HG03175 (cell line): Measurements from ENCODE around the gene FBXO9.
A peak's percentile ranks its signal among the peaks of the same experiment; 100 is the strongest.

Experiments used
- ATAC-seq: cut with Tn5 transposase; IDR thresholded peaks from one replicate; pipeline ENCODE4 v1.9.1; 2021; ENCODE audit warnings: mild to moderate bottlenecking, moderate library complexity; ENCODE audit not compliant: unreplicated experiment

Gene FBXO9

DNA sequence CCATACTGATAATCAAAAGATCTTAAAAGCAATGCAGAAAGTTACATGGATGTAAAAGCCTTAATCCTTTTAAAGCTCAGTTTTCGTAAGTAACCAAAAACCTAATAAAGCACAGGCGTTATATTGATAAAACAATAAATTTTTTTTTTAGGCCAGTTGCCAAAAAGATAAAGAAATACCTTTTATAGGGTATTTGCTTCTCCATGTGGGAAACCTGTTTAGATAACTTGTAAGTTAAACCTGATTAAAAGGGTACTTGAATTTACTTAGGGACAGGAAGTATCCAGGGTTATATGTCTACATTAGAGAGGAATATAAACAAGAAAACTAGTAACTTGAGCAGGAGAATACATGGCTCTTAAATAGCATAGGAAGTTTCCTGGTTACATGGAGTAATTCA is 21.1 kb downstream of the FBXO9 start:
- no peak for ATAC-seq

DNA sequence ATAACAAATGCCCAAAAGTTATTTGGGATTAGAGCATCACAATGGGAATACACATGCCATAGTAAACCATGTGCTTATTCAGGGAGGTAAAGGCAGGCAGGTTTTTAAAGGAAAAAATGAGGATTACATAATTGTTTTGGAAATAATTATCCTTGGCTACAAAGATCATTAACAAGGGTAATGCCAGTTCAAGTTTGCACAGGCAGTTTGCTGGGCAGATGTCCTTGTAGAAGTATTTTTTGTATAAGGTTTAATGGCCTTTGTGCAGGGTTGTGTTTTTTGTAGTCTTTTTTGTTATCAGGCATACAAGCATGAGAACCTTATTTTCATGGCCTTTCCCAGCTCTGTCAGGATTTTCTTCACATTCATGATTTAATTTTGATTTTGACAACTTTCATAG is 24.7 kb downstream of the FBXO9 start:
- no peak for ATAC-seq

DNA sequence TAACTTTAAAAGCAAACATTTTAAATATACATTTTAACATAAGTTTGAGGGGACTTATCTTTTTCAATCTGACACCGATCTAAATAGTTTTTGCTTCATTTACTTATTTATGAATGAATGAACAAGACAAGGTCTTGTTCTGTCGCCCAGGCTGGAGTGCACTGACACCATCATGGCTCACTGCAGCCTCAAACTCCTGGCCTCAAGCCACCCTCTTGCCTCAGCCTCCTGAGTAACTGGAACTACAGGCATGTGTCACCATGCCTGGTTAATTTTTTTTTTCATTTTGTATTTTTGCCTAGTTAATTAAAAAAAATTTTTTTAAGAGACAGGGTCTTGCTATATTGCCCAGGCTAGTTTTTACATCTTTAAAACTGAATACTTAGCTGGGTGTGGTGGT is 25.4 kb downstream of the FBXO9 start:
- ATAC-seq = no peak

DNA sequence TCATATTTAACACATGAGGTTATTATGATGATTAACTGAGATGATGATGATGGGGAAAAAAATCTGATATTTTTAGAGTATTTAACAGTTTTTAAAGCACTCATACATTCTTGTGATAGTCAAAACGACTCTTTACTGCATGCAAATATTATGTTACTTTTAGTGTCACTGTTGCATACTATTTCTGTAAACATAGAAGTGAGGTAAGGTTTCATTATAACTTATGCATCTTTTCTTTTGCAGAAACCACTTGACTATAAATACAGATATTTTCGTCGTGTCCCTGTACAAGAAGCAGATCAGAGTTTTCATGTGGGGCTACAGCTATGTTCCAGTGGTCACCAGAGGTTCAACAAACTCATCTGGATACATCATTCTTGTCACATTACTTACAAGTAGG is 30.1 kb downstream of the FBXO9 start:
- no peak for ATAC-seq

DNA sequence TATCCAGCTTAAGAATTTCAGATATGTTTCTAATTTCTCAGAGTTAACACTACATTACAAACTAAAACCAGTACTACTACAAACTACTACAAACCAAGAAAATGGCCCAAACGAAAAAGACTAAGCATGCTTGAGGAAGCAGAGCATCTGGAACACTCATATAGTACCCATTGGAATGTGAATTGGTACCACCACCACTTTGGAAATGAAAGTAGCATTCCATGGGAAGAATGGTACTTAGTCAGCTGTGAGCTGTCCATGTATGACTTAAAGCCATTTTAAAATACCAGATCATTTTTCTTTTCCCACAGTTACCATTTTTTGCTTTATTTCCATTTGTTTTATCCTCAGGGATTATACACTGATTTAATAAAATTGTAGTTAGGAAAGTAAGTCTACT is 30.5 kb downstream of the FBXO9 start:
- ATAC-seq = no peak

DNA sequence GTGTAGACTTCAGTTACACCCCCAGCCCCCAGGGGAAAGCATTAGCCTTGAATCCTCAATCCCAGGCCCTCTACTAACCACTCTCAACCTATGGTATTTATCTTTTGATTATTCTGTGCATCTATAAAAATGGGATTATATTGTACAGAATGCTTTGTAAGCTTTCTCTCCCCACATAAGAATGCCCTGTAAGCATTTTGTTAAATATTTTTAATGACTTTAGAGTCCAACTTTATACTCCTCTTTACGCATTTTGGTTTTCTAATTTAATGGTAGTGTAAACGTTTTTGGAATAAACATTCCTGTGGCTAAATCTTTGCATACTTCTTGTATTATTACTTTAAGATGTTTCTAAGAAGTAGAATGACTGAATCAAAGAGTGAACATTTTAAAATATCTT is 35.4 kb downstream of the FBXO9 start:
- no peak for ATAC-seq

DNA sequence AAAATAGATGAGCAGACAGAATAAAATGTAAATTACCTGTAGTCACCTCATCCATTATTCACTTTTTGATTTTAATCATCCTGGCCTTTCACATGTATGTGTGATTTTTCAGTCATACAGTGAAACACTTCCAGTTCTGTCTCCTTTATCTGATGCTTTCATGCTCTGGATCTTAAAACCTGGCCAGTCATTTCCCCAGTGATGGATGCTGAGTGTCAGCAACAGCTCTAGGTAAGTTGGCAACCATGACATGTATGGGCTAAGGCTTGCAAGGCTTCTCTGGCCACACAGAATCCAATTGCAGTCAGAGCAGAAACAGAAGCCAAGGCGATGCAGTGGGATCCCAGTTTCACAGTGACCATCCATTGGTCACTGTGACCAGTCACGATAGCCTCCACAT is 35.8 kb downstream of the FBXO9 start:
- no peak for ATAC-seq

DNA sequence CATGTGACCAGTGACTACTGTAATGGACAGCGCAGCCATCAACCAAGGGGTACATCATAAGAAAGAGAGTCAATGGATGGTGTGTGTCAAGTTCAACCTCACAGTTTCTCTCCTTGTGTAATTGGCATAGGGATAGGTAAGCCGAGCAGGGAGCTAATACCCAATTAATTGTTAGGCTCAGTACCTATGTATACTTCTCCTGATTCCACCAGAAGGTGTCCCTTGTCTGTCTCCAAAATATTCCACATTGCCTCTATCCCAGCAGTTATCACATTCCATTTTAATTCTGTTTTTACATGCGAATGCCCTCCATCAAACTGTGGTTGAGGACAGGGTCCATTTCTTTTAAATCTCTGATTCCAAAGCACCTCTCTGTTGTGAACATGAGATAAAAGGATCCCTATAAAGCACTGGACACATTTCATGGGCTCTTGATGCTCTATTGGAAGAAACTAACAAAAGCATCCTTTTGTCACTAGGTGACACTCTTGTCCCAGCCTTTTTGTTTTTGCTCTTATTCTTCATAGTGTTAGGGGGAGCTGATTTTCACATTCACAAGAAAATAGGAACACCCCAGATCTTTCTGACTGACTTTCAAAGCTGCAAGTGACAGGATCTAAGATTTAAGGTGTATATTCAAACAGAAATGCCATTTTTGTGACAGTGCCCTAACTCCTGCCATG is 38.9 kb downstream of the FBXO9 start:
- no peak for ATAC-seq

DNA sequence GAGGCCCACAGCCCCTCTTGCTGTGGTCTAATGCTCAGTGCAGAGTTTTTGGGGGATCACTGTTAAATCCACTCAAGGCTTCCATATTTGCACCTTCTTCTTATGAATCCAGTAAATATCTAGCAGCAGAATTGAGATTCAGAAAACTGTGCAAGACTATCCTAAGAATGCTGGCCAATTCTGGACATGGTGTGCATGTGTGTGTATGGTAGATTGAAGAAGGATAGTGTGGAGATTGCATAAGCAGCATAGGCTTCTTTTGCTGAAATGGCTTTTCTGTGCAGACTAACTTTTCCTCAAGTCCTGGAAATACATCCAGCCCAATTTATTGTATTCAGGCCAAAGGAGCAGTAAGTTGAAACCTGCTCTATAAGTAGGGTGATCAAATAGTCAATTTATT is 39.7 kb downstream of the FBXO9 start:
- ATAC-seq = no peak

DNA sequence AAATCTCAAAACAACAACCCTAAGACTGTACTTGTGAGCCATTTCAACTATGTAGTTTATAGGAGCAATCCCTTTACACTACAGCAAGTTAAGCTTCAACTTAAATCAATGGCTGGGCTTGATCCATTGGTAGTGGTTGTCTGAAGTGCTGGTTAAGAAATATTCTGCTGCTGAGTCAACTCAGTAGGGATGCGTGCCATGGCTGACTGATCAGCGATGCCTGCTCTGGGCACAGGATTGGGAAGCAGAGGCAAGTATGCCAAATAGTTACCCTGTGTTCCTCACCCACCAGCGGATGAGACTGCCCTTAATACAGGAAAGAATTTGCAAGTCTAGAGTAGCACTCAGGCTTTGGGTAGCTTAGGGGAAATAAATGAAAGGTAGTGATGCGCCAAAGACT is 41.9 kb downstream of the FBXO9 start:
- ATAC-seq = no peak

DNA sequence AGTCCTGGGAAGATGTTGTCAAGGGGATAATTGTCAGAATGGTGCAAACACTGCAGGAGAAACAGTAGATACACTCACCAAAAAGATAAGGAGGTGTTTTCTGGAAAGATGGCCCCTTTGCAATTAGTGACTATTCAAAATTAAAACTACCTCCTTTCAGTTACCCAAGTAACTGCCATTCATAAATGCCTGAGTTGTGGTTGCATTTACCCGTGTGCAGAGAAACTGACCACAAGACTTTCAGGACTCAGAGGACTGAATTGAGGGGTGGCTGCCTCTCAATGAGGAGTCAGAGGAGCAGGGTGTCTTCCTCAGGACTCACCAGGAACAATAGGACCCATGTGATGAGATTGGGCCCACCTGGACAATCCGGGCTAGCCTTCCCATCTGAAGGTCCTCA is 44.4 kb downstream of the FBXO9 start:
- peak; percentile 79 for ATAC-seq

DNA sequence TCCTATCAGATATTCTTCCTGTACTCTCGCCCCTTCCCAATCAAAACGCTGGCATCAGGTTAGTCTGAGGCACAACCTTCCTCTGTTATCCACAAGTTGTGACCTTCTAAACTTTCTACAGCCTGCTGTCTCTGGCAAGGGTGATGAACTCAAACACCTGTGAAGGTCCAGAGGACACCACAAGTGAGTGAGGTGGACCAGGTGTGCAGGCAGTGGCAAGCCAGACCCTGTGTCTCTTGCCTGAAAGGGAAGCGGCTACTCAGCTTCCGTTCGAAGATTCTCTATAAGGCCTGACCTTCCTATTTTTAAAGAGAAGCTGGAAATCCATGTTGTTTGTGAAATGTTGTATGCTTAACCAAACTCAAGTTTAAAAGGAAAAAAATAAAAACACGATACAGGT is 46.7 kb downstream of the FBXO9 start:
- no peak for ATAC-seq

DNA sequence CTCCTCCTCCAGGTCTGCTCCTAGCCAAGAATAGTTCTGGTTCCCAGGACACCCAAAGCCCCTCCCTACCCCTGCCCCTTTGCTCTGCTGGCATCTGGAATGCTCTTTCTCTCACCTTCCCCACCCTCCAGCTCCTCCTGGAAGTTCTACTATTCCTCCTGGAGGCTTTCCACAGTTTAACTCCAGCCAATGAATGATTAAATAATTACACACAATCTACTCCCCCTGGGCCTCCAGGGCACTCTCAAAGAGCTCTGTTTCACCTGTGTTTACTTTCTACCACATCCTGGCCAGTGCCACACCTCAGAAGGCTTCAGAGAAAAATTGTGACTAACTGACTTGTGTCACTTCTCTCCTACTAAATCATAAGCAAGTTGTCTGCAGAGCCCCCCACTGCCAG is 47.2 kb downstream of the FBXO9 start:
- no peak for ATAC-seq

DNA sequence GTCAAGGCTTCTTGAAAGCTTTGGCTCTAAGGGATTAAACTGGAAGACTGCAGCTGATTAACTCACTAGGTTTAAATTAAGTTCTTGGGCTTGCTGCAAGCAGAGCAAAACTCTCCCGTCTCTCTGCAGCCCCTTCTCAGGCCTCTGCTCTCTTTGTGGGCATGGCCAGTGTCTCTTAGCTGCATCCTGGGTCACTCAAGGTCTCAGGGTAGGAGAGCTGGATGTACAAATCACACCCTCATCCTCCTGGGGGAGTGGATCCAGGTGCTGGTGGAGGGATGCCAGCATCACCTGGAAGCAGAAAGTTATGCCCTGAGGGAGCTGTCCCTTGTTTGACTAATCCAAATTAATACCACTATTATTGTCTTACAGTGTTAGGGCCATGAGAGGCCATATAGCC is 47.7 kb downstream of the FBXO9 start:
- ATAC-seq = no peak

DNA sequence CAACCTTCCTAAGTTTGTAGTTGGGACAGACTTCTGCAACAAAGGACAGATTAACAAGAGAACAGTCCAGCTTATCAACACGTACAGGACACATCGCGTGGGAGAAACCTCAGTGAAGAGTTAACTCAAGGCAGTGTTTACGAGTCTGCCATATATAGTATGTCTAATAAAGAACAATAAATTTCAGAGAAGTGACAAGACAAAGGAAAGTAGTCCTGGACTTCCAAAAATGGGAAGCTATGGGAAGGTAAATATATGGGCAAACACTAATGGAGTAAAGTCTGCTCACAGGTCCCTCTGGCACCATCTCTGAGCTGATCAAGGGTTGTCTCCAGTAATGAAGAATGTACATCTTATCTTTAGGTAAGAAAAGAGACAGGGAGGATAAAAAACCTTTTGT is 48.5 kb downstream of the FBXO9 start:
- no peak for ATAC-seq

DNA sequence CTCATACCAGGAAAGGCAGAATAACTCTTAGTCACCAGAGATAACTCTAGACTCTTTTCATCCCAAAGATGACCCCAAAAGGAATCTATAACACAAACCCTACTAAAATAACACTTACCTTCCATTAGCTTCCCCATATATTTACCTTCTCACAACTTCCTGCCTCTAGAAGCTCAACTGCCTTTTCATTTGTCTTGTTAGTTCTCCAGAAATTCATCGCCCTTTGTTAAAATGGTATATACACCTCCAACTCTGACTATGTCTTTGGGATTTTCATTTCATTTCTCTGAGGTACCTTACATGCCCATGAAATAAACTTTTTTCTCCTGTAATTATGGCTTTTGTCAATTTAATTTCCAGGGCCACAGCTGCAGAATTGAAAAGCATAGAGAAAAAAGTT is 49.9 kb downstream of the FBXO9 start:
- ATAC-seq = no peak

DNA sequence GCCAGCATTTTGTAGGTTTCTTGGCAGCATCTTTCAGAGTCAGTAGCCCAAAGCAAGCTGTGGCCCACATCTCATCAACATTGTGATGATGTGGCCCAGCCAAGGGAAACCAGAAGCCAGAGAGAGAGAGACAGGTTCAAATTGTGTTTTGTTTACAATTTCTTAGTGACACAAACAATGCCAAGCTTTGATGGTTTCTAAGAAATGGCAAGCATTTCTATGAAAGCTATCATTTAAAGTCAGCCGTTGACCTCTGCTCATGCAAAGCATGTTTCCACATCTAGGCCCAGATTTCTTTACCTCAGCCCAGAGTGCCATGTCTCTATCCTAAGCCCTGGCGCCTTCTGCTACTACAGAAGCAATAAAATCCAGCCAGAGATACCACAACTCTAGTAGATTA is 50.5 kb downstream of the FBXO9 start:
- ATAC-seq = no peak

DNA sequence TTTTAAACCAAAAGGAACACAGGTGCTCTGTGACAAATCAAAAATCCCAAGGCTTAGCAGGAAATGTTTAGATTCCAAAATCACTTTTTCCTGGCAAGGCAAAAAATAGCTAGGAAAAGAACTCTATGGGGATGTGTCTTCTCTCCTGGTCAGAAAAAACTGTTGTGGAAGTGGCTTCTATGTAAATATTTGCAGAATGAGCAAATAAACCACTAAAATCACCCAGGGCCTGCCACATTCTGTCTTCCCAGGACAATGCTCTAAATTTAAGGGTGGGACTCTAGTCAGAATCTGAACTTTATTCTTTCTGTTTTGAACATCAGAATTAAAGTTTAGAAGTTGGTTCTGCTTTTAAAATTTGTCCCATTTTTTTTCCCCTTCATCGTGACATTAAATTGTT is 54.1 kb downstream of the FBXO9 start:
- ATAC-seq = no peak

DNA sequence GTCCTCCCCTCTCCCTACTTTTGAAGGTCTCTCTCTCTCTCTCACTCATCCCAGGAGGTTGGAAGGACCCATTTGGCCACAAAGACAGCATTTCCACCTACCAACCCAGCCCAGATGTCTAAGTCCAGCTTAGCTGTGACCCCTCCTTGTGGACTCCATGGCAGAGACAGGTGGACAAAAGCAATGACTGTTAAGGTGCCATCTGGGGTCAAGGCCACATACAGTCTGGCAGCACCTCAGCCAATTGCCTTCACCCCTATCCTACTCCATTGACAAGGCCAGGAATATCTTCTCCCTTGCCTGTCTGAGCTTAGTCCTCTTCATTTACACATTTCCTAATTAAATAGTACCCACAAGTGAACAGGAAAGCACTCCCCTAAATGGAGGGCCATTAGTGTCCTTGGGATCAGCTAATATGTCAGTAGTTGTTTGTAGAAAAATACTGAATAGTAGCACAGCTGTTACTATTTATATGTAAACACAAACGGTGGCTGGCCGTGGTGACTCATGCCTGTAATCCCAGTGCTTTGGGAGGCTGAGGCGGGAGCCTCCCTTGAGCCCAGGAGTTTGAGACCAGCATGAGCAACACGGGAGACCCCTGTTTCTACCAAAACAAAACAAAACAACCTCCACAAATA is 54.7 kb downstream of the FBXO9 start:
- ATAC-seq = no peak

DNA sequence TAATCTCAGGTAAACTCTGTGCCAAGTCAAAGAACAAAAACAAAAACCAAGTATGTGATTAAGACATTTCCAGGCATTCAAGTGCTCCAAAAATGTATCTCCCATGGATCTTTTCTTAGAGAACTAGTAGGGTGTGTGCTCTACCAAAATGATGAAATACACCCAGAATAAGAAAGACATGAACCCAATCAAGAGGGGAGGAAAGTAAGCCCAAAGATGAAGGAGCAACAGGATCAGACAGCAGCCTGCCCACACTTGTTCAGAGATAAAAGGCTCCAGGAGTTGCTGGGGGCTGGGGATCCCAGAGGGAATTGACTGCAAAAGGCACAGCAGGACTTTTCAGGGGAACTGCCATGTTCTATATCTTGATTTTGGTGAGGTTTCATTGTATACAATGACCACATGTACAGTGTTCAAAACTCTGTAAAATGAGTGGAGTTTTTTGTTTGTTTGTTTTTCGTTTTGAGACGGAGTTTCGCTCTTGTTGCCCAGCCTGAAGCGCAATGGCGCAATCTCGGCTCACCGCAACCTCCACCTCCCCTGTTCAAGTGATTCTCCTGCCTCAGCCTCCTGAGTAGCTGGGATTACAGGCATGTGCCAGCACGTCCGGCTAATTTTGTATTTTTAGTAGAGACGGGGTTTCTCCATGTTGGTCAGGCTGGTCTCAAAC is 59.1 kb downstream of the FBXO9 start:
- no peak for ATAC-seq

DNA sequence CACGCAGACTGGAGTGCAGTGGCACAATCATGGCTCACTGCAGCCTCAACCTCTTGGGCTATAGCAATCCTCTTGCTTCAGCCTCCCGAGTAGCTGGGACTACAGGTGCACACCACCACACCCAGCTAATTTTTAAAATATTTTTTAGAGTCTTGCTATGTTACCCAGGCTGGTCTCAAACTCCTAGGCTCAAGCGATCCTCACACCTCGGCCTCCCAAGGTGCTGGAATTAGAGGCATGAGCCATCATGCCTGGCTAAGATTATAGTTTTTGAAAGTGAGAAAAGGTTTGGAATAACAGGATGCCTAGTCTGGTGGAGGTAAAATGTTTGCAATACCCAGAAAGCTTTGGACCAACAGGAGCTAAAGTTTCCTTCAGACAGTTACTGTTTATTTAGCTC is 60.1 kb downstream of the FBXO9 start:
- ATAC-seq = no peak

DNA sequence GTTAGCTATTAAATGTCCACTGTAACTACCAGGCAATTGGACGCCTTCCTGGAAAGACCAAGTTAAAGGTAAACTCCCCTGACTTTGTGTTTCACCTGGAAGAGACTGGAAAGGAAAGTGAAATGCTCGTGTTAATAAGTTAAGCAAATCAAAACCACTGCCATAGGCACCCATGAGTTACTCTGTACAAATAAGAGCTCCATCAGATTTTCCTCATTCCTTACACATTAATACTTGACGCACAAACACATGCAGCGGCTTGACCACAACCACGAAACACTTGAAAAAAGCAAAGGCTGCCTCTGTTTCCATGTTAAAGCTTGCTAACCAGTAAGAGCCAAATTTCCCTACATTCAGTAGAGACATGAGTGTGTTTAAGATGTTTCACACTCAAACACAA is 63.6 kb downstream of the FBXO9 start:
- ATAC-seq = no peak
